CD8-positive, alpha-beta memory T cell (primary cell): Measurements from ENCODE around the gene BBS9. TPM values are rescaled to one million over a fixed set of nuclear protein-coding genes. Genes with fewer than 3 reads are reported as not detected.
"Not testable (repeated sequence)": the region's sequence is repeated elsewhere in the genome, so short reads cannot be mapped to it uniquely, and the experiment has no call there.

Source experiments
- CTCF ChIA-PET: fragments of 350-600 bp; sonication (Branson Sonifier 250); formaldehyde crosslinking; loops from one replicate; lab custom pipeline; 2021; ENCODE audit warnings: antibody characterized with exemption; lab: Charles Lee
- POLR2A ChIA-PET: fragments of 350-600 bp; sonication (Branson Sonifier 250); formaldehyde crosslinking; loops from one replicate; lab custom pipeline; 2021; ENCODE audit warnings: antibody characterized with exemption; lab: Charles Lee
- DNase-seq, 5 donors: peaks; one replicate each; pipeline versions ENCODE4 v3.0.0 to v3.0.0-alpha.2; 2020 to 2022; ENCODE audit warnings: mixed read lengths in 1 of 5
- H3K27ac ChIP-seq: one replicate; pipeline ENCODE4 v1.7.0; 2013; ENCODE audit warnings: low read depth, mild to moderate bottlenecking, low read length, moderate library complexity
- H3K27me3 ChIP-seq: 2 replicates; pipeline ENCODE4 v1.7.0; 2013; ENCODE audit warnings: low read length, mild to moderate bottlenecking; ENCODE audit not compliant: insufficient read depth, poor library complexity, severe bottlenecking
- H3K36me3 ChIP-seq: 2 replicates; pipeline ENCODE4 v1.7.0; 2013; ENCODE audit warnings: mild to moderate bottlenecking, low read length, moderate library complexity; ENCODE audit not compliant: insufficient read depth
- H3K4me1 ChIP-seq: 2 replicates; pipeline ENCODE4 v1.7.0; 2013; ENCODE audit warnings: mild to moderate bottlenecking, low read length, moderate library complexity; ENCODE audit not compliant: insufficient read depth
- H3K4me3 ChIP-seq: 2 replicates; pipeline ENCODE4 v1.7.0; 2013; ENCODE audit warnings: mild to moderate bottlenecking, low read length
- H3K9me3 ChIP-seq: 2 replicates; pipeline ENCODE4 v1.7.0; 2013; ENCODE audit warnings: mild to moderate bottlenecking, low read length
- H3K27ac Mint-ChIP-seq, 8 donors: one replicate each; pipeline ENCODE4 v1.8.0; 2020 to 2021; ENCODE audit warnings: mixed read lengths in 8 of 8, mild to moderate bottlenecking in 6 of 8, inconsistent platforms in 3 of 8, moderate library complexity in 3 of 8
- H3K27me3 Mint-ChIP-seq, 2 donors: one replicate each; pipeline ENCODE4 v1.8.0; 2020 to 2021; ENCODE audit warnings: mixed read lengths in 2 of 2, mild to moderate bottlenecking in 1 of 2, moderate library complexity in 1 of 2
- H3K36me3 Mint-ChIP-seq, 3 donors: one replicate each; pipeline ENCODE4 v1.8.0; 2020 to 2021; ENCODE audit warnings: mixed read lengths in 3 of 3, inconsistent platforms in 1 of 3, mild to moderate bottlenecking in 1 of 3
- H3K4me1 Mint-ChIP-seq, 3 donors: one replicate each; pipeline ENCODE4 v1.8.0; 2020 to 2021; ENCODE audit warnings: mixed read lengths in 3 of 3, inconsistent platforms in 1 of 3, mild to moderate bottlenecking in 1 of 3
- H3K4me3 Mint-ChIP-seq, 7 donors: one replicate each; pipeline ENCODE4 v1.8.0; 2020 to 2021; ENCODE audit warnings: mixed read lengths in 7 of 7, mild to moderate bottlenecking in 6 of 7, moderate library complexity in 4 of 7, inconsistent platforms in 2 of 7
- H3K9me3 Mint-ChIP-seq, 5 donors: one replicate each; pipeline ENCODE4 v1.8.0; 2020 to 2022; ENCODE audit warnings: mixed read lengths in 5 of 5, mild to moderate bottlenecking in 3 of 5, moderate library complexity in 2 of 5, inconsistent platforms in 1 of 5
- polyA plus RNA-seq: library from polyadenylated mRNA; unstranded; fragments of 300-500 nt; fragmentation: Illumina TruSeq; gene quantifications from one replicate; pipeline ENCODE4 v1.2.3, GENCODE V29; 2021
- total RNA-seq, 2 experiments: library from RNA; stranded (reverse); gene quantifications; one replicate each; pipeline ENCODE4 v1.2.3, GENCODE V29; 2021

The BBS9 gene
- total and polyA plus RNA-seq, 3 experiments from 2014 or later = 10.0 to 14.6 (median 11.1) TPM

GRCh38 chr7:33093266-33093665 is 36.1 kb upstream of the BBS9 start:
- no peak overlapping the region for H3K4me3 Mint-ChIP-seq
- H3K27ac ChIP-seq = no peak overlapping the region
- H3K27me3 ChIP-seq = no peaks in the 10 kb centered on the region
- no peaks in the 10 kb centered on the region for H3K4me1 Mint-ChIP-seq
- H3K9me3 Mint-ChIP-seq = no peaks in the 10 kb centered on the region
- peaks cover 20% of the 10 kb centered on the region for H3K36me3 ChIP-seq
- ChIA-PET CTCF (no interaction called here), POLR2A (interaction anchor here (1.0 kb wide), 1 partner anchor 22 kb away, joined by 3 read pairs; no protein-coding TSS in a partner anchor)
- H3K36me3 Mint-ChIP-seq = peaks cover 0 to 54% (median 8%) of the 10 kb centered on the region in 3 donors
- no peaks in the 10 kb centered on the region for H3K9me3 ChIP-seq
- H3K27me3 Mint-ChIP-seq = no peaks in the 10 kb centered on the region
- no peaks in the 10 kb centered on the region for H3K4me1 ChIP-seq
- DNase-seq = no peak
- H3K4me3 ChIP-seq = no peak overlapping the region
- H3K27ac Mint-ChIP-seq = peak overlapping the region in 2 of 8 donors; percentile 9 to 18

- H3K4me1 Mint-ChIP-seq, CTCF ChIA-PET, H3K27ac Mint-ChIP-seq, H3K4me1 ChIP-seq, H3K4me3 Mint-ChIP-seq, H3K9me3 Mint-ChIP-seq, H3K9me3 ChIP-seq, DNase-seq, H3K27me3 ChIP-seq, H3K27ac ChIP-seq, POLR2A ChIA-PET, H3K4me3 ChIP-seq, H3K27me3 Mint-ChIP-seq: not testable (repeated sequence)
- H3K36me3 ChIP-seq = peaks cover 30% of the 10 kb centered on the region
- peaks cover 0 to 70% (median 8%) of the 10 kb centered on the region in 3 donors for H3K36me3 Mint-ChIP-seq
These were observed 34.6 kb upstream of the BBS9 start for GRCh38 chr7:33094745-33095275.

- H3K27me3 Mint-ChIP-seq = no peaks in the 10 kb centered on the region
- H3K9me3 Mint-ChIP-seq = no peaks in the 10 kb centered on the region
- POLR2A ChIA-PET = no interaction called here
- H3K36me3 Mint-ChIP-seq = peaks cover 0 to 96% (median 10%) of the 10 kb centered on the region in 3 donors
- H3K4me3 Mint-ChIP-seq = no peak overlapping the region
- H3K27ac Mint-ChIP-seq = no peak overlapping the region
- H3K4me1 Mint-ChIP-seq = peaks cover 10 to 25% (median 12%) of the 10 kb centered on the region in 3 donors
- H3K4me3 ChIP-seq = no peak overlapping the region
- no peaks in the 10 kb centered on the region for H3K27me3 ChIP-seq
- no peaks in the 10 kb centered on the region for H3K4me1 ChIP-seq
- no peak for DNase-seq
- no peaks in the 10 kb centered on the region for H3K9me3 ChIP-seq
- CTCF ChIA-PET = interaction anchor here (1.5 to 1.7 kb wide), 2 partner anchors 9 to 253 kb away, joined by 5 to 6 read pairs; partner anchors contain the start of gene RP9
- no peak overlapping the region for H3K27ac ChIP-seq
- H3K36me3 ChIP-seq = peaks cover 38% of the 10 kb centered on the region
These were observed 30.0 kb upstream of the BBS9 start for GRCh38 chr7:33099154-33099940.

GRCh38 chr7:33100770-33101169 is 28.6 kb upstream of the BBS9 start:
- peaks cover 37% of the 10 kb centered on the region for H3K36me3 ChIP-seq
- POLR2A ChIA-PET = no interaction called here
- CTCF ChIA-PET = interaction anchor here (1.7 kb wide), 1 partner anchor 254 kb away, joined by 5 read pairs; no protein-coding TSS in a partner anchor
- no peaks in the 10 kb centered on the region for H3K27me3 ChIP-seq
- no peak overlapping the region for H3K27ac ChIP-seq
- no peak overlapping the region for H3K4me3 ChIP-seq
- Mint-ChIP-seq H3K27me3 (no peaks in the 10 kb centered on the region), H3K9me3 (no peaks in the 10 kb centered on the region), H3K4me3 (no peak overlapping the region), H3K4me1 (peaks cover 18 to 39% (median 22%) of the 10 kb centered on the region in 3 donors), H3K36me3 (peaks cover 0 to 84% (median 6%) of the 10 kb centered on the region in 3 donors), H3K27ac (no peak overlapping the region)
- H3K4me1 ChIP-seq = no peaks in the 10 kb centered on the region
- H3K9me3 ChIP-seq = no peaks in the 10 kb centered on the region
- no peak for DNase-seq

- Mint-ChIP-seq H3K4me1 (peaks cover 24 to 51% (median 34%) of the 10 kb centered on the region in 3 donors), H3K9me3 (no peaks in the 10 kb centered on the region), H3K4me3 (no peak overlapping the region), H3K27me3 (no peaks in the 10 kb centered on the region), H3K36me3 (peaks cover 0 to 73% (median 6%) of the 10 kb centered on the region in 3 donors), H3K27ac (no peak overlapping the region)
- H3K27ac ChIP-seq = no peak overlapping the region
- H3K27me3 ChIP-seq = no peaks in the 10 kb centered on the region
- peaks cover 26% of the 10 kb centered on the region for H3K36me3 ChIP-seq
- peaks cover 8% of the 10 kb centered on the region for H3K4me1 ChIP-seq
- ChIA-PET POLR2A (no interaction called here), CTCF (no interaction called here)
- DNase-seq = no peak
- no peak overlapping the region for H3K4me3 ChIP-seq
- H3K9me3 ChIP-seq = no peaks in the 10 kb centered on the region
These were observed 27.5 kb upstream of the BBS9 start for GRCh38 chr7:33101906-33102305.

GRCh38 chr7:33107136-33108066 is 22.0 kb upstream of the BBS9 start:
- H3K27ac Mint-ChIP-seq = peak overlapping the region in 5 of 8 donors; percentile 43 to 84 (median 73)
- Histone ChIP-seq H3K36me3 (peaks cover 7% of the 10 kb centered on the region), H3K9me3 (no peaks in the 10 kb centered on the region), H3K4me3 (peak overlapping the region; percentile 82), H3K27me3 (no peaks in the 10 kb centered on the region), H3K4me1 (peaks cover 26% of the 10 kb centered on the region), H3K27ac (no peak overlapping the region)
- peaks cover 40 to 71% (median 55%) of the 10 kb centered on the region in 3 donors for H3K4me1 Mint-ChIP-seq
- no peaks in the 10 kb centered on the region for H3K9me3 Mint-ChIP-seq
- ChIA-PET CTCF (interaction anchor here (0.8 to 3.2 kb wide), 22 partner anchors 8 to 616 kb away, joined by 3 to 22 read pairs (median 4); partner anchors contain the start of genes KBTBD2 and NT5C3A), POLR2A (interaction anchor here (0.6 to 1.3 kb wide), 2 partner anchors 45 to 215 kb away, joined by 3 to 5 read pairs; partner anchors contain the start of gene NT5C3A)
- H3K4me3 Mint-ChIP-seq = peak overlapping the region; percentile 76 to 92 (median 84)
- peak in 3 of 5 donors; percentile 20 to 61 (median 46) for DNase-seq
- peaks cover 0 to 21% (median 0%) of the 10 kb centered on the region in 3 donors for H3K36me3 Mint-ChIP-seq
- peaks cover 1 to 9% of the 10 kb centered on the region in 2 donors for H3K27me3 Mint-ChIP-seq

GRCh38 chr7:33108554-33109004 is 20.8 kb upstream of the BBS9 start:
- H3K27me3 Mint-ChIP-seq = peaks cover 1 to 14% of the 10 kb centered on the region in 2 donors
- CTCF ChIA-PET = interaction anchor here (0.6 to 3.2 kb wide), 25 partner anchors 9 to 825 kb away, joined by 3 to 22 read pairs (median 4); partner anchors contain the start of genes BBS9, KBTBD2 and NT5C3A

More at GRCh38 chr7:33108554-33109004, 20.8 kb upstream of the BBS9 start:
- H3K4me3 Mint-ChIP-seq = peak overlapping the region; percentile 76 to 92 (median 84)
- Histone ChIP-seq H3K27me3 (no peaks in the 10 kb centered on the region), H3K4me3 (peak overlapping the region; percentile 82), H3K4me1 (peaks cover 26% of the 10 kb centered on the region), H3K27ac (peak overlapping the region; percentile 74), H3K36me3 (no peaks in the 10 kb centered on the region), H3K9me3 (no peaks in the 10 kb centered on the region)
- peaks cover 0 to 9% (median 0%) of the 10 kb centered on the region in 3 donors for H3K36me3 Mint-ChIP-seq
- H3K9me3 Mint-ChIP-seq = no peaks in the 10 kb centered on the region
- POLR2A ChIA-PET = interaction anchor here (1.0 to 2.0 kb wide), 4 partner anchors 21 to 215 kb away, joined by 3 to 7 read pairs (median 5); partner anchors contain the start of genes BBS9 and NT5C3A
- peak overlapping the region; percentile 34 to 92 (median 83) for H3K27ac Mint-ChIP-seq
- H3K4me1 Mint-ChIP-seq = peaks cover 37 to 61% (median 55%) of the 10 kb centered on the region in 3 donors
- DNase-seq = no peak
